IPS-NIHi7 (cell line): ENCODE measurements around the gene PDIA5.

ENCODE experiments used
- DNase-seq: peaks from one replicate; pipeline ENCODE4 v3.0.0; 2012; ENCODE audit warnings: mixed read lengths; ENCODE audit errors: extremely low spot score

The PDIA5 gene

GRCh38 chr3:123119802-123120201 is 53.0 kb downstream of the PDIA5 start:
- DNase-seq: no peak

GRCh38 chr3:123120573-123120972 is 53.7 kb downstream of the PDIA5 start:
- no peak for DNase-seq

GRCh38 chr3:123122057-123122456 is 55.2 kb downstream of the PDIA5 start:
- no peak for DNase-seq

- DNase-seq: no peak
Measured at GRCh38 chr3:123122525-123123315, 55.9 kb downstream of the PDIA5 start.

- DNase-seq: no peak
Measured at GRCh38 chr3:123123716-123124616, 57.1 kb downstream of the PDIA5 start.

GRCh38 chr3:123124971-123125370 is 58.1 kb downstream of the PDIA5 start:
- DNase-seq: no peak

GRCh38 chr3:123126031-123126430 is 59.2 kb downstream of the PDIA5 start:
- no peak for DNase-seq

- no peak for DNase-seq
Measured at GRCh38 chr3:123126653-123127052, 59.8 kb downstream of the PDIA5 start.

- no peak for DNase-seq
Measured at GRCh38 chr3:123129092-123129491, 62.3 kb downstream of the PDIA5 start.

- no peak for DNase-seq
Measured at GRCh38 chr3:123129532-123129931, 62.7 kb downstream of the PDIA5 start.

- DNase-seq: no peak
Measured at GRCh38 chr3:123130079-123130750, 63.4 kb downstream of the PDIA5 start.

GRCh38 chr3:123134671-123135070 is 67.8 kb downstream of the PDIA5 start:
- DNase-seq: no peak

GRCh38 chr3:123137001-123137400 is 70.2 kb downstream of the PDIA5 start:
- DNase-seq: no peak

- no peak for DNase-seq
Measured at GRCh38 chr3:123138839-123139444, 72.1 kb downstream of the PDIA5 start.

- DNase-seq: no peak
Measured at GRCh38 chr3:123139522-123139921, 72.7 kb downstream of the PDIA5 start.

GRCh38 chr3:123140550-123140949 is 73.7 kb downstream of the PDIA5 start:
- no peak for DNase-seq

GRCh38 chr3:123141276-123141675 is 74.5 kb downstream of the PDIA5 start:
- DNase-seq: no peak

- DNase-seq: peak; percentile 59
Measured at GRCh38 chr3:123143669-123144411, 77.0 kb downstream of the PDIA5 start.

- no peak for DNase-seq
Measured at GRCh38 chr3:123147754-123148535, 81.1 kb downstream of the PDIA5 start.

- DNase-seq: no peak
Measured at GRCh38 chr3:123148772-123149171, 81.9 kb downstream of the PDIA5 start.
